NT2/D1 (cell line): ENCODE measurements around the gene PRSS48.

ENCODE experiments used
- DNase-seq: peaks from one replicate; pipeline ENCODE4 v3.0.0-alpha.2; 2011; ENCODE audit warnings: low read depth, low spot score
- H3K27me3 ChIP-seq: 2 replicates; pipeline ENCODE4 v1.6.0; 2011; ENCODE audit warnings: mild to moderate bottlenecking; ENCODE audit not compliant: insufficient read length, insufficient read depth
- H3K36me3 ChIP-seq: 2 replicates; pipeline ENCODE4 v1.6.1; 2011; ENCODE audit warnings: mild to moderate bottlenecking, low read length, mixed read lengths; ENCODE audit not compliant: insufficient read depth, insufficient read length
- H3K4me1 ChIP-seq: 2 replicates; pipeline ENCODE4 v1.5.1; 2011; ENCODE audit not compliant: insufficient read depth, insufficient read length
- H3K4me3 ChIP-seq: 2 replicates; pipeline ENCODE4 v1.5.1; 2011; ENCODE audit warnings: low read depth; ENCODE audit not compliant: insufficient read length
- H3K9ac ChIP-seq: 2 replicates; pipeline ENCODE4 v1.6.0; 2011; ENCODE audit warnings: low read depth; ENCODE audit not compliant: insufficient read length
- H3K9me3 ChIP-seq: 2 replicates; pipeline ENCODE4 v1.5.1; 2011; ENCODE audit warnings: mild to moderate bottlenecking, low read length; ENCODE audit not compliant: insufficient read depth
- SUZ12 ChIP-seq: IDR thresholded peaks from 2 replicates; pipeline ENCODE4 v1.6.1; 2011; ENCODE audit not compliant: insufficient read length, insufficient read depth; ENCODE audit errors: extremely low read depth
- YY1 ChIP-seq: IDR thresholded peaks from 2 replicates; pipeline ENCODE4 v1.6.1; 2011; ENCODE audit not compliant: insufficient read length, insufficient read depth
- ZNF274 ChIP-seq: IDR thresholded peaks from 2 replicates; pipeline ENCODE4 v1.6.1; 2011; ENCODE audit warnings: mild to moderate bottlenecking, low read depth, low read length

The PRSS48 gene

DNA sequence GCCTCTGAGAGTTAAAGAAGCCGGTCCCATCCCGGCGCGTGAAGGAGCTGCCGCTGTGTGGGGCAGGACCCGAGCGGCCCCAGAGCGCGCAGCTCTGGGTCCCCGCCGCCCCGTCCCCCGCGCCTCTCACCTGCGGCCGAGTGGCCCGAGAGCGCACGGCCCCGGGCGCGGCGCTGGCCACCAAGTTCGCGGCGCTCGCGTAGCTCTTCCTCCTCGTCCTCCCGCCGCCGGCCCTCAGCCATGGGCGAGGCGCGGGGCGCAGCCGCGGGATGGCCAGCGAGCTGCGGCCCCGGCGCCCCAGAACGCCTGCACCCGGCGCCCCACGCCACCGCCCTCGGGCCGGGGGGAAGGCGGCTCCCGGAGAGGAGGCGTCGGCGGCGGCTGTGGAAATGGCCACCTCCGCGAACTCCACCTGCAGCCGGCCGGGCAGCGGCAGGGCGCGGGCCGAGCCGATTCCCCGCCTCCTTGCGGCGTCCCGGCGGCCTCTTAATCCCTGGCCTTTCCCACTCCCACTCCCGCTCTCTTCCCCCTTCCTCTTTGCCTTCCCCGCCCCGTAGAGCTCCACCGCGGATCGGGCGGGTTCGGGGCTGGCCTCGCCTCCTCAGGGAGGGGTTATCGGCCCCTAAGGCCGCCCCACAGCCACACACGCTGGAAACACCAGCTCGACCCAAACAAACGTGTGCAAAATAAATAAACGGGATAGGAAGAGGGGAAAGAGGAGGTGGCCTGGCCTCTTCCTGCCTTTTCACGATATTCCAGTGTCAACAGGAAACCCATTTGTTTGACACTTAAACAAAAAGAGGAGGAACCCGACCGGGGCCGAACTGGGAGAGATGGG is 48.4 kb downstream of the PRSS48 start, which contains the start of gene SH3D19:
TSS of gene SH3D19 (minus strand) at position 495 of the 838 bp plus-strand sequence. CDS start at position 242, 253 bp downstream.
- Histone ChIP-seq H3K27me3 (no peaks in the 10 kb centered on the region), H3K4me3 (peak within 1 kb of the TSS; percentile 59), H3K4me1 (no peaks in the 10 kb centered on the region), H3K9me3 (no peaks in the 10 kb centered on the region), H3K36me3 (no peaks in the 10 kb centered on the region), H3K9ac (peak within 1 kb of the TSS; percentile 80)
- no peak for TF ChIP-seq ZNF274
- no peak for TF ChIP-seq YY1
- TF ChIP-seq SUZ12 = no peak
- DNase-seq = no peak

DNA sequence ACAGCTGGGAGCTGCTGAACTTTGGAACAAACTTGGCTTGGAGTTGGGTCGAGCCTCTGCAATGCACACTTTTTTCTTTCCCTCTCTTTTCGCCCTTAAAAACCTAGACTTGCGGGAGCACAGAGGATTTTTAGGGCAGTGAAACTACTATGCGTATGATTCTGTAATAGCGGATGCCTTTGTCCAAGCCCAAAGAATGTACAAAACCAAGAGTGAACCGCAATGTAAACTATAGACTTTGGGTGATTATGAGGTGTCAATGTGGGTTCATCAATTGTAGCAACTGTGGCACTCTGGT is 48.9 kb downstream of the PRSS48 start:
- Histone ChIP-seq H3K4me3 (peak overlapping the region; percentile 59), H3K9me3 (no peaks in the 10 kb centered on the region), H3K4me1 (no peaks in the 10 kb centered on the region), H3K9ac (peak overlapping the region; percentile 80), H3K27me3 (no peaks in the 10 kb centered on the region), H3K36me3 (no peaks in the 10 kb centered on the region)
- no peak for TF ChIP-seq ZNF274
- no peak for TF ChIP-seq YY1
- no peak for TF ChIP-seq SUZ12
- no peak for DNase-seq

DNA sequence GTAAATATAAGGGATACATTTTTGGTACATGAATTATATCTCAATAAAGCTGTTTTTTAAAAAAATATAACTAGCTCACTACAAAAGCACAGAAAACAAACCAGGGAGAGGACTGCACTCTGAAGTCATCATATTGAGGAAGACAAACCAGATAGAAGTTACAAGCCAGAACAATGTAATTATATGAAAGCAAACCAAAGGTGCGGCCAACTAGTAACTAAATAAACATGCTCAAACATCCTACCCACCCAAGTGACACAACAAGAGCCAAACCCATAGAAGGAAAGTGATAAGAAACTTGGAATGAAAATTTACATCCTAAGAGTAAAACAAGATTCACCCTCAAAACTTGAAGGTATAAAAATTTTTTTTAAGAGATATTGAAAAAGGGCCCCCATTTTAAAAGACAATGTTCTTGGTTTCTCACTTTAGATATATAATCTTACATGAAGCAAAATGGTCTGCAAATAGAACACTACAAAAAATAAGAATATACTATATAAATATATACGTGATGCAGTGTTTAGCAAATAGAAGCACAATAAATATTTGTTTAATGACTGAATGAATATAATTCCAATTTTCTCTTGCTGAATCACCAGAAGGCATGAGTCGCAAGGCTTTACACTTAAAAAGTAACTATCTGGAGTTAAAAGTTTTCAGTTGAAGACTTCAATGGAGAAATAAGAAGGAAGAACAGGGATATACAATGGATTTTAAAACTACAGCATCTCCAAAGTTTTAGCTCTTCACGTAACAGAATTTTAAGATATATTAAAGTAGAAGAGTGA is 52.5 kb downstream of the PRSS48 start:
- no peaks in the 10 kb centered on the region for H3K27me3 ChIP-seq
- no peak overlapping the region for H3K4me3 ChIP-seq
- no peaks in the 10 kb centered on the region for H3K4me1 ChIP-seq
- TF ChIP-seq ZNF274 (no peak), SUZ12 (no peak), YY1 (no peak)
- H3K9me3 ChIP-seq = no peaks in the 10 kb centered on the region
- H3K9ac ChIP-seq = no peak overlapping the region
- H3K36me3 ChIP-seq = no peaks in the 10 kb centered on the region
- DNase-seq = no peak

DNA sequence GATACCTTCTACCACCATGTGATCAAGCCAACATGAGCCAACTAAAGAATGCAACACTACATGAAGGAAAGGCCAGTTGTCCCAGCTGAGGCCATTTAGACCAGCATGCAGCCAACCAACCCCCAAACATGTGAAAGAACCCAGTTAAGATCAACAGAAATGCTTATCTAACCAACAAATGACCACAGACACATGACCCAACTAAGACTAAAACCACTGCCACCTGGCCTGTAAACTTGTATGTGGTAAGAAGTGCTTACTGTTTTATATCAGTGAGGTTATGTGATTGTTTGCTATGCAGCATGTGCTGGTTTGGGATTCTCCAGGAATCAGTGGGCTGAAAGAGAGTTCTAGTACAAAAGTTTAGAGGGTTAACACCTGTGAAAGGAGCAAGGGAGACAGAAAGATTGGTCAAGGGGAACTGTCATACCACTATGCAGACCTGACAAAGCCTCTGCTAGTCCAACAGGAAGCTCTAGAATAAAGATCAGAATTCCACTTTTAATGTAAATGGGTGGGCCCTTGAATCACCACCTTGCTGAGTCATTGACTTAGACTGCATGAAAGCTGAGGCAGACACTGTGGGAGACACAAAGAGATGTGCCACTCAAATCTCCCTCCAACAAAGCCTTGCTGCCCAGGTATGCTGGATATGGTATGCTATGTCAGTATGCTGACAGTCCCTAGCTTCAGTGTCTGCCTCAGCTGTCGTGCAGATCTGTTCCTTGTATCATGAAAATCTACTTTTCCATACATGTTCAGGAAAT is 54.5 kb downstream of the PRSS48 start:
- Histone ChIP-seq H3K4me1 (no peaks in the 10 kb centered on the region), H3K36me3 (no peaks in the 10 kb centered on the region), H3K4me3 (no peak overlapping the region), H3K9ac (no peak overlapping the region), H3K9me3 (no peaks in the 10 kb centered on the region), H3K27me3 (no peaks in the 10 kb centered on the region)
- no peak for DNase-seq
- no peak for TF ChIP-seq YY1
- TF ChIP-seq ZNF274 = no peak
- no peak for TF ChIP-seq SUZ12

DNA sequence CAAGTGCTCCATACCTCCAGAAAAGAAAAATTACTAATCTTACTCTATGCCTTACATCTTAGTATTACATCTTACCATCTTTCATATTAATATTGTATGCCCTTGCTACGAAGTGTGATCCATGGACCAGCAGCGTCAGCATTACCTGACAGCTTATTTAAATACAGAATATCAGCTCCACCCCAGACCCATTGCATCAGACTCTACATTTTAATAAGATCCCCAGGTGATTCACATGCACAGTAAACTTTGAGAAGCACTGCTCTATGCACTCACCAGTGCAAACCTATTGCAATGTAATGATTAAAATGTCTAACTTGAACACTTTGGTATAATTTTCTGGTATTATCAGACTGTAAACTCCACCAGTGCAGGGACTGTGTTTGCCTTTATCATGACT is 62.5 kb downstream of the PRSS48 start:
- TF ChIP-seq YY1 (no peak), SUZ12 (no peak), ZNF274 (no peak)
- DNase-seq = no peak
- H3K9ac ChIP-seq = no peak overlapping the region
- no peaks in the 10 kb centered on the region for H3K27me3 ChIP-seq
- H3K9me3 ChIP-seq = no peaks in the 10 kb centered on the region
- no peak overlapping the region for H3K4me3 ChIP-seq
- H3K4me1 ChIP-seq = no peaks in the 10 kb centered on the region
- no peaks in the 10 kb centered on the region for H3K36me3 ChIP-seq

DNA sequence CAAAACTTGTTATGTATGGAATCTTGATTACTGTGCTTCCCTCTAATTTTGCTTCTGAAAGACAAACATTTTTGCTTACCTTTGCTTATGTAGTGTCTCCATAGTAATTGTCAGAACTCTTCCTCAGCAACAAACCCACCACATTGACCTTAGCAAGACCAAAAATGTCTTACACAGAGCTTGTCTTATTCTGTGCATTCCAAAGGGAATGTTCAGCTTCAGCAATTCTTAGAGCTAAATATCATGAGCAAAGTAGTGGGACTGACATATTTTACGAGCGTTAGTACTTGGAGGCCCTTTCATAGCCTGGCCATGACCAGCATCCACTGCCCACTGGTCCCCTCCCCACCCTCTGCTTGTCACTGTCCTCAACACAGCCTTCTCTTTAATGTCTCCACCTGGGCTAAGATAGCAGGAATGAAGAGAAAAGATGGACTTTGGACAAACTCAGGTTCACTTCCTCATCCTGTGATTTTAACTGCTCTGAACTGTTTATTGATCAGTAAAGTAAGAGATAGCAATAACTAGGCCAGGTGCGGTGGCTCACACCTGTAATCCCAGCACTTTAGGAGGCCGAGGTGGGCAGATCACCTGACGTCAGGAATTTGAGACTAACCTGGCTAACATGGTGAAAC is 63.9 kb downstream of the PRSS48 start:
- Histone ChIP-seq H3K27me3 (no peaks in the 10 kb centered on the region), H3K4me3 (no peak overlapping the region), H3K36me3 (no peaks in the 10 kb centered on the region), H3K9ac (no peak overlapping the region), H3K9me3 (0 out of 2 replicates have a peak, but pooled peaks cover 4% of the 10 kb centered on the region), H3K4me1 (no peaks in the 10 kb centered on the region)
- TF ChIP-seq SUZ12 (no peak), YY1 (no peak), ZNF274 (no peak)
- no peak for DNase-seq
